Neural progenitor cell (in vitro differentiated cells): ENCODE data around the gene PLEKHM1.
"Not testable (repeated sequence)": the region's sequence is repeated elsewhere in the genome, so short reads cannot be mapped to it uniquely, and the experiment has no call there.

Source experiments
- EZH2phosphoT487 ChIP-seq: fragments of 200-600 bp; sonication (generic); IDR thresholded peaks from 2 replicates; pipeline ENCODE4 v1.6.1; 2017; ENCODE audit warnings: antibody characterized with exemption
- TF ChIP-seq, protein P1 (sequence below): fragments of 200-600 bp; sonication (generic); IDR thresholded peaks from 2 replicates; pipeline ENCODE4 v1.5.1; 2017; ENCODE audit warnings: antibody characterized with exemption, mild to moderate bottlenecking

GRCh38 chr17:45444856-45445820 lies 45.4 kb downstream of the PLEKHM1 start:
- TF ChIP-seq, protein P1, sequence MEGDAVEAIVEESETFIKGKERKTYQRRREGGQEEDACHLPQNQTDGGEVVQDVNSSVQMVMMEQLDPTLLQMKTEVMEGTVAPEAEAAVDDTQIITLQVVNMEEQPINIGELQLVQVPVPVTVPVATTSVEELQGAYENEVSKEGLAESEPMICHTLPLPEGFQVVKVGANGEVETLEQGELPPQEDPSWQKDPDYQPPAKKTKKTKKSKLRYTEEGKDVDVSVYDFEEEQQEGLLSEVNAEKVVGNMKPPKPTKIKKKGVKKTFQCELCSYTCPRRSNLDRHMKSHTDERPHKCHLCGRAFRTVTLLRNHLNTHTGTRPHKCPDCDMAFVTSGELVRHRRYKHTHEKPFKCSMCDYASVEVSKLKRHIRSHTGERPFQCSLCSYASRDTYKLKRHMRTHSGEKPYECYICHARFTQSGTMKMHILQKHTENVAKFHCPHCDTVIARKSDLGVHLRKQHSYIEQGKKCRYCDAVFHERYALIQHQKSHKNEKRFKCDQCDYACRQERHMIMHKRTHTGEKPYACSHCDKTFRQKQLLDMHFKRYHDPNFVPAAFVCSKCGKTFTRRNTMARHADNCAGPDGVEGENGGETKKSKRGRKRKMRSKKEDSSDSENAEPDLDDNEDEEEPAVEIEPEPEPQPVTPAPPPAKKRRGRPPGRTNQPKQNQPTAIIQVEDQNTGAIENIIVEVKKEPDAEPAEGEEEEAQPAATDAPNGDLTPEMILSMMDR = not testable (repeated sequence)
- TF ChIP-seq EZH2phosphoT487 = not testable (repeated sequence)
